C4-2B (cell line): ENCODE results near the gene CRIP1.

Source experiments
- CTCF ChIP-seq: fragments of 450-650 bp; conservative IDR thresholded peaks from 2 replicates; pipeline ENCODE4 v1.5.1; 2017; ENCODE audit warnings: mild to moderate bottlenecking
- ZFX ChIP-seq: fragments of 450-650 bp; IDR thresholded peaks from 2 replicates; pipeline ENCODE4 v1.6.1; 2017

GRCh38 chr14:105455086-105455640, 31.5 kb upstream of the CRIP1 start:
- TF ChIP-seq CTCF (no peak), ZFX (no peak)
